PC-3 (cell line): Measurements from ENCODE around the gene KDM4C.

Source experiments
- CTCF ChIP-seq: fragments of 300-600 bp; sonication (generic); conservative IDR thresholded peaks from 2 replicates; pipeline ENCODE4 v1.5.1; 2017; ENCODE audit warnings: antibody characterized with exemption, low read depth, mild to moderate bottlenecking, low read length
- EZH2 ChIP-seq: fragments of 300-600 bp; sonication (generic); IDR thresholded peaks from one replicate; pipeline ENCODE4 v1.6.1; 2017; ENCODE audit warnings: antibody characterized with exemption, mild to moderate bottlenecking, low read length; ENCODE audit not compliant: unreplicated experiment

DNA sequence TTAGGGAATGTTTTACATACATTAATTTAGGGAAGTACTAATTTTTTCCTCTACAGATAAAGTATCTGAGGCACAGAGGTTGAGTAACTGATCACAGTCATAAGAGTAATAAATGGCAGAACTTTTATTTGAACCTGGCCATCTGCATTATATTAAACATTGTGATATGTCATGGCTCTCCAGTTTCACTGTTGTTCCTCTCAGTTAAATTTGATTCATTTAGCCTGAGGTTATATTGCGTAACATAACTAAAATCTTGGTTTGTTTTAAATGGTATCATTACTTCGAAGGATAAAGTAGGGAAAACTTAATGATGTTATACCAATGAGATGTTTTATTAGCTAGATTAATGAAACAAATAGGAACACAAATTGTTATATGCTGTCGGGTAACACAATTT is 284.4 kb downstream of the KDM4C start:
- TF ChIP-seq CTCF, result no peak
- TF ChIP-seq EZH2, result no peak
